Measurements from ENCODE around the gene MED13.
"Not testable (repeated sequence)": the region's sequence is repeated elsewhere in the genome, so short reads cannot be mapped to it uniquely, and the experiment has no call there.

Gene MED13

DNA sequence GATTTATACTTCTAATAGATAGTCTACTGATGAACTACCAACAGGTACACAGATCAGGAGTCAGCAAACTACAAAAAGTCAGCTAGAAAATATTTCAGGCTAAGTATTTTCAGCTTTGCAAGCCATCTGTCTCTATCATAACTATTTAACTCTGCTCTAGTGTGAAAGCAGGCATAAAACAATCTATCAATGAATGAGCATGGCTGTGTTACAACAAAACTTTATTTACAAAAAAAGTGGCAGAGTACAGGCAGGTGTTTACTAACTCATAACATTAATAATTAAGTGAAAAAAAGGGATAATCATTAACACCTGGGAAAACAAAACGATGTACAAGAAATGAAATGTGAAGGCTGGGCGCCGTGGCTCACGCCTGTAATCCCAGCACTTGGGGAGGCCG is 15.8 kb downstream of the MED13 start:
- DNase-seq, result no peak

DNA sequence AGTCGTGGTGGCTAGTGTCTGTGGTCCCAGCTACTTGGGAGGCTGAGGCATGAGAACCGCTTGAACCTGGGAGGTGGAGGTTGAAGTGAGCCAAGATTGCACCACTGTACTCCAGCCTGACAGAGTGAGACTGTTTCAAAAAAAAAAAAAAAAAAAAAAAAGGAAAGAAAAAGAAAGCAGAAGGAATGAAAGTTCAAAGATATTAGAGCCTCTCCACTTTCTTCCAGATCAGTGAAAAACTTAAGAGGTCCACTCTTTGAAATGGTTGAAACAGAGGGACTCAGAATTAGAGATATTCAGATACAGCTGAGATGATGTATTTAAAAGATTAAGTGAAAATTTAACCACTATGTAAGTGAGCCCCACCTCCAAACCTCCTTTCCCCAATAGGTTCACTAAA is 16.8 kb downstream of the MED13 start:
- DNase-seq, result no peak

DNA sequence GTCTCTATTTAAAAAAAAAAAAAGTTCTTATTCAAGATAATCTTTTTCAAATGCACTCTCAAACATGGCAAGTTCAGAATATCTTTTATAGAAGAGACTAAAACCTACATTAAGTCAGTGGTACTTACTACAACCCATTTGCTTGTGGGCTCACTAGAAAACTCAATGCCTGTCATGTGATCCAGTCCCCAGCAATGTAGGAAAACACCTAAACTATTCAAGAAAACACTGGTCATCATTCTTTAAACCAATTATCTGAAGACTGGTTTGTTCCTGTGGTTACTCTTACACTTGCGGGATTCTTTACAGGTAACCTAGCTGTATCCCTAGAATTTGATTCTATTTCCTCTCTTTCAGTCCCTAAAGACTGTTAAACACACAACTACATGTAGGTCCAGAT is 19.6 kb downstream of the MED13 start:
- no peak for DNase-seq

DNA sequence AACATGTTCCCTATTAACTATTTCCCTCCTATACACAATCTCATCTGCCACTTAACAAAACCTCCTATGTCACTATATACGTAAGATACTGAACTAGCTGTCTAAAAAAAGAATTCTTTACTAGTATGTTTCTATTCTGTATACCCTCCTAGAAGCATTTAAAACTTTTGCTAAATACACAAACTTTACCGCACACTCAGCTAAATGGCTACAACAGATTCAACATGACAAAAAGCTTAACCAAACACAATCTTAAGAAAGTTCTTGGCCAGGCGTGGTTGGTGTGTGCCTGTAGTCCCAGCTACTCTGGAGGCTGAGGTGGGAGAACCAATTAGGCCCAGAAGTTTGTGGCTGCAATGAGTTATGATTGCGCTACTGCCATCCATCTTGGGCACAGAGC is 20.0 kb downstream of the MED13 start:
- no peak for DNase-seq

DNA sequence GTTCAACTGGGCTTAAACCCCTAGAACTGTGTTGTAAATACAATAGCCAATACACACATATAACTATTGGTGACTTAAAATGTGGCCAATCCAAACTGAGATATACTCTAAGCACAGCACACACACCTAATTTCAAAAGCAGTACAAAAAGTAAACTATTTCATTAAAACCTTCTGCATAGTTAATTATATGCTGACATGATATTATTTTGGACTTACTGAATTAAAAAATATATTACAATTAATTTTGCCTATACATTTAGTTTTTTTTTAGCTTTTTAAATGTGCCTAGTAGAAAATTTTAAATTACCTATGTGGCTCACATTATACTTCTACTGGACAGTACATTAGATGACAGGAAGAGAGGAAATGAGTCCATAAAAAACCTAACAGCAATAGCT is 21.5 kb downstream of the MED13 start:
- no peak for DNase-seq

DNA sequence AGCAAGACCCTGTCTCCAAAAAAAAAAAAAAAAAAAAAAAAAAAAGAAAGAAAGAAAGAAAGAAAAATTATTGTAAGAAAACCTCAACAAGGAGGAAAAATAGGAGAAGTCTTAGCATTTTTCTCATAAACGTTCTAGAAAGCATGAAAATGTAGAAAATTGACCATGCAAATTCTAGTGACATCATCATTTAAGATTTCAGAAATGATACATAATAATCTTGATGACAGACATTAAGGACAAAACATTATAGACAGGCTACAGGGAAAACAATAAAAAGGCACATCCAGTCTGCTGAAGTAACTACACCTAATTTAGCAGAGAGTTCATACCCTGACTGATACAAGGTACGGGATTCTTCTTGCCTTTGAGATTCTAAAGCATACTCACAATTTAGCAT is 21.9 kb downstream of the MED13 start:
- no peak for DNase-seq

DNA sequence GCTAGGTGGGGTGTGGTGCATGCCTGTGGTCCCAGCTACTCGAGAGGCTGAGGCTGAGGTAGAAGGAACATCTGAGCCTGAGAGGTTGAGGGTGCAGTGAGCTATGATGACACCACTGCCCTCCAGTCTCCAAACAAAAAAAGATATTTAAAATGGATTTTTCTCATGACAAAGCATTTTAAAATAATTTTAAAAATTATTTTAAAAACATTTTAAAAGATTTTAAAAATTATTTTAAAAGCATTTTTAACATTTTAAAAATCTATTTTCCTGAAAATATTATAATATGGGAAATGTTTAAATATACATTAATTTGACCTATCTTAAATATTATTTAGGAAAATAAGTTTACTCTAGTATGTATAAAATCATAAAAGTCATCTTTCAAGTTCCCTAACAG is 26.8 kb downstream of the MED13 start:
- DNase-seq, result no peak

GRCh38 chr17:62033317-62033716 is 31.8 kb downstream of the MED13 start:
- no peak for DNase-seq

- no peak for DNase-seq
Observed at GRCh38 chr17:62032480-62032879, 32.6 kb downstream of the MED13 start.

DNA sequence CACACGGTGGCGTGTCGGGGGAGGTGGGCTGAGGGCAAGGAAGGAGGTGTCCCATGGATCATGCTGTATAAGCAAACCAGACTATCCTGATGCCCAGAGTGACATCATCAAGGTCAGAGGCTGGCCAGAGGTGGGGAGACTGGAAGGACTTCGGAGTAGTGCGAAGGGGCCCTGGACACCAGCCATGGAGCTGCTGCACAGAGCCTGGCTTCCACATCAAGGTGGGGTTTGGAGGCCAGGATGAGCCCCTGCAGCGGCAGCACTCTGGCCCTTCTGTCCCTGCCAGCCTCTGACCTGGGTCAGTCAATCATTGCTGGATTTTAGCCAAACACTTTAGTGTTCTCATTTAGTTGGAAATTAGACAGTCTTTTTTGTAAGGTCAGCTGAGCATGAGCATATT is 34.8 kb downstream of the MED13 start:
- DNase-seq, result no peak

DNA sequence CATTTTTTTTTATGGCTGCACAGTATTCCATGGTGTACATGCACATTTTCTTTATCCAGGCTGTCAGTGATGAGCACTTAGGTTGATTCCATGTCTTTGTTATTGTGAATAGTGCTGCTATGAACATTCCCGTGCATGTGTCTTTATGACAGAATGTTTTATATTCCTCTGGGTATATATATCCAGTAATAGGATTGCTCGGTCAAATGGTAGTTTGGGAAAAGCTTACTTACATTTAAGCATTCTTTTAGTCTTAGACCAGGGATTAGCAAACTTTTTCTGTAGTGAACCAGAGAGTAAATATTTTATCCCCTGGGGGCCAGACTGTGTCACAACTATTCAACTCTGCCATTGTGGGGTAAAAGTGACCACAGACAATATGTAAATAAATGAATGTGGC is 40.2 kb downstream of the MED13 start:
- DNase-seq, result no peak

DNA sequence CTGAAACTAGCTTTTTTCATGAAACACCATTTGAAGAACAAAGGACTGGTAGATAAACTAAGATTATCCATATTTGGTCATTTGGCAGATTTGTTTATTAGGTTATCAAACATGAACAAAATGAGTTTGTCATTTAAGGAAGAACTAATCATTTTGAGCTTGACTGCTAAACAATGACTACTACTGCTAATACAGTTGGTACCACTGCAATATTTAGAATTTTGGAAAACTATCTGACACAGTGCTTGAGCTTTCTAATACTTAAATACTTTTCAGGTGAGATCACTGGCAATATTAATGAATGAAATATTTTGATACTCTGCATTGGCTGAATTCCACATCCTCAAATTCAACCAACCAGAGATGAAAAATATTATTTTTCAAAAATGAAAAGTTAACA is 47.2 kb downstream of the MED13 start:
- no peak for DNase-seq

- DNase-seq, result no peak
Observed at GRCh38 chr17:62017496-62017895, 47.6 kb downstream of the MED13 start.

DNA sequence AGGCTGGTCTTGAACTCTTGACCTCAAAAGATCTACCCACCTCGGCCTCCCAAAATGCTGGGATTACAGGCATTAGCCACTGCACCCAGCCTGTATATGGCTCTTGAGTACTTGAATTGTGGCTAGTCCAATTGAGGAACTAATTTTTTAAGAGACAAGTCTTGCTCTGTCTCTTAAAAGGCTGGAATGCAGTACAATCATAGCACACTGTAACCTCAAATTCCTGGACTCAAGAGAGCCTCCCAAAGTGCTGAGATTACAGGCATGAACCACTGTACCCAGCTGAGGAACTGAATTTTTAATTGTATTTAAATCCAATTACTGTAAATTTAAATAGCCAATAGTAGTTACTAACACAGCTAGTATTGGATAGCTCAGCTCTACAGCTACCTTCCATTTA is 50.6 kb downstream of the MED13 start:
- no peak for DNase-seq

- DNase-seq, result no peak
Observed at GRCh38 chr17:62009220-62009619, 55.9 kb downstream of the MED13 start.

GRCh38 chr17:62008294-62008693 is 56.8 kb downstream of the MED13 start:
- no peak for DNase-seq

DNA sequence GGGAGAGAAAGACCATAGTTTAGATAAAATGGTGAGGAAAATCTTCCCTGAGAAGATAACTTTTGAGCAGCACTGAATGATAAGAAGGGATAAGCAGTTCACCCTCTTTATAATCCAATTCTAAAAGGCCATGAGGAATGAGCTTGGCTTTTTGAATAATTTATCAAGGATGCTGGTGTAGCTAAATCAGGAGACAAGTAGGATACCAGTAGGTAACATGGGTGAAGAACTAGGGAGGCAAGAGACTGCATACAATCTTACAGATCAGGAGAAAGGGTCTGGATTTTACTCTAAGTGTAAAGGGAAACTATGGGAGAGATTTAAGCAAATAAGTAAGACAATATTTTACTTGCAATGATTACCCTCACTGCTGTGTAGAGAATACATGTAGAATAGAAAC is 60.7 kb downstream of the MED13 start:
- no peak for DNase-seq

DNA sequence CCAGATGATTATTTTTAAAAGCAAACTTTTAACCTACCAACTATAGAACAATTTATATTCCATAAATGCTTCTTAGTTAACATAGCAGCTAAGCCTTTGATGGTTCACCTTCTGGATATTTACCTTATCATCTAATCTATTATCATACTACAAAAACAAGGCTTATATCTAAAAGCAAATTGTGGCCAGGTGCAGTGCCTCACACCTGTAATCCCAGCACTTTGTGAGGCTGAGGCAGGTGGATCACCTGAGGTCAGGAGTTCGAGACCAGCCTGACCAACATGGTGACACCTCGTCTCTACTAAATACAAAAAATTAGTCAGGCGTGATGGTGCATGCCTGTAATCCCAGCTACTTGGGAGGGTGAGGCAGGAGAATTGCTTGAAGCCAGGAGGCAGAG is 61.9 kb downstream of the MED13 start:
- not testable (repeated sequence) for DNase-seq

GRCh38 chr17:62001105-62001504 is 64.0 kb downstream of the MED13 start:
- no peak for DNase-seq

DNA sequence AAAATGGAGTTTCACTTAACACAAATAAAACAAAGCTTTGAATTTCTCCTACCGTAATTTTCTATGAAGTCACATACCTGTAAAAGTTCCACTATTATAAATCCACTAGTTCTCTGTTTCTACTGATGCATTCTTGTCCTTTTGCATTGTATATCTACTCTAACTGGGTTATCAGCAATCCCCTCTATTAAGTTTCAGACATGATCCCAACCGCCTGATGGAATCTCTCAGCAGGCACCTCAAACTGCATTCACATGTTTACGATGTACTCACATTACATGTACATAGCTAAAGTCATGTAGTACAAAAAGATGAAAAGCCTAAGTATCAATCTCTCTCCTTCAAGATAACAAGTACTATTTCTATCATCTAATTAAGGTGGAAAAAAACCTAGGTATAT is 64.9 kb downstream of the MED13 start:
- no peak for DNase-seq

GRCh38 chr17:61998534-61998933 is 66.5 kb downstream of the MED13 start:
- not testable (repeated sequence) for DNase-seq

DNA sequence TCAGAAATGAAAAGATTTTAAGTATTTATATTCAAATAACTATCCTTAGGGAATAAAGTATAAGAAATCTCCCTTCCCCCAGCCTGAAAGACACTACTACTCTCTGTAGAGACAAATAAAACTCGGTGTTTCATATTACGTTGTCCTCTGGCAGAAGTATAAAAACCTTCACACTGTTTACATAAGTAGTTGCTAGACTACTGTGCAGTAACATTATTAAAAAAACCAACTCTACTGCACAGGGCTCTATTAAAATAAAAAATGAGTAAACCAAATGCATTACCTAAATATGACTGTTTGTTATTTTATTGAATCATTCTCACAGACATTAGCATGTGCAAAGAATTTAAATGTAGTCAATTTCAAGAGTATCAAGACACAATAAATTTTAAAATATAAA is 67.4 kb downstream of the MED13 start:
- DNase-seq, result no peak

- no peak for DNase-seq
Observed at GRCh38 chr17:61996916-61997605, 68.0 kb downstream of the MED13 start.

DNA sequence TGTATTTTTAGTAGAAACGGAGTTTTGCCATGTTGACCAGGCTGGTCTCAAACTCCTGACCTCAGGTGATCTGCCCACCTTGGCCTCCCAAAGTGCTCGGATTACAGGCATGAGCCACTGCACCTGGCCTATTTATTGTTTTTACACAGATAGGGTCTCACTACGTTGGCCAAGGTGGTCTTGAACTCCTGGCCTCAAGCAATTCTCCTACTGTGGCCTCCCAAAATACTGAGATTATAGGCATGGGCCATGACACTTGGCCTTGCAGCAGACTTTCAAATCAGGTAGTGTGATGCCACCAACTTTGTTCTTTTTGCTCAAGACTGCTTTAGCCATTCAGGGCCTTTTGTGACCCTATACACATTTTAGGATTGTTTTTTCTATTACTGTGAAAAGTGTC is 75.6 kb downstream of the MED13 start:
- DNase-seq, result no peak

DNA sequence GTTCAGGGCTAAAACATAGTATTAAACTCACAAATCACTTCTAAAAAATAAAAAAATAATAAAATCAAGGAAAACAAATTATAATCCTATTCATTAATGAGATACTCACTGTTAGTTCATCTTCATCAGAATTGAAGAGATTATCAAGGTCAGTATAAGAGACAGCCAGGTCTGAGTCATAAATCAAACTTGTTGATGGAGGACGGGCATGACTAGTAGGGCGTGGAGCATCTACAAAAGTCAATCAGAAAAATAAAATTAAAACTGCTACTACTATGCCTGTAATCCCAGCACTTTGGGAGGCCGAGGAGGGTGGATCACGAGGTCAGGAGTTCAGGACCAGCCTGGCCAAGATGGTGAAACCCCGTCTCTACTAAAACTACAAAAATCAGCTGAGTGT is 78.2 kb downstream of the MED13 start:
- no peak for DNase-seq

DNA sequence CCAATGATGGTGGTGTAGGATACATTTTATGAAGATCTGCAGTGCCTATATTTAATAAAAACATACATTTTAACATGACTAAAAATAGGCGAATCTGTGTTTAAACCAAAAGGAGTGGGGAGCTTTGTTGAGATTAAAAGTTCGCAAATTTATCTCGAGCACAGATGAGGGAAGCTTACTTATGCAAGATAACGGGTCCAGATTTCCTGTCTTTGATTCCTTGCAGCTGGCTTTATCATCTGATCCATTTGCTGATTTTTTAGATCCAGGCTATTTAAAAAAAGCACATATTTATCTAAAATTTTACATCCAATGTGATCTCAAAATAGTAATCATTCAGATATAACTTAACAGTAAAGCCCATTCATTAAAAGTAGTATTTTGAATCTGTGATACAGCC is 80.3 kb downstream of the MED13 start:
- DNase-seq, result no peak
